ENCODE data around the gene OR2L8.

DNA sequence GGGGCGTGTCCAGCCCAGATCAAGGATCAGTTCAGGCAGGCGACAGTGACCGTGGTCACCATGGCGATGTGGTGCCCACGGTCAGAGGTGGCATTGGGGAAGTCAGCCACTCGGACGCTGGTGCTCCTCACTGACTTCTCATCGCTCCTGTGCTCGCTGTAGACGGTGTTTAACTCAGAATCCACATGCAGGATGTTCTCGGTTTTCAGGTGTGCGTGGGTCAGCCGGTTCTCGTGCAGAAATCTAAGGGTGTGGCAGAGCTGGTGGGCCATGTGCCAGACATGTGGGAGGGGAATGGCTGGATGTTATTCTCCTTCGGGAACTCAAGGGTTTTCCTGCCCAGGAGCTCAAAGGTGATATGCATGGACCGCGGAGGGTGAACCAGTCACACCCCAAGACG, 12.2 kb upstream of the OR2L8 start:
- TF ChIP-seq TCF7L2 (IDR thresholded peaks at IDR 0.05; ENCODE audit: low read depth, low read length) (no peak), POLR2A (conservative IDR thresholded peaks at IDR 0.05) (no peak), ZNF121 (CRISPR knock-in tag; conservative IDR thresholded peaks at IDR 0.05) (no peak), ZNF232 (CRISPR knock-in tag; IDR thresholded peaks at IDR 0.05) (no peak), SIRT6 (IDR thresholded peaks at IDR 0.05; ENCODE audit: low read depth, low read length) (no peak), TCF3 (CRISPR knock-in tag; IDR thresholded peaks at IDR 0.05) (no peak), GTF2F1 (IDR thresholded peaks at IDR 0.05; ENCODE audit: low read depth, low read length) (no peak)
- TF ChIP-seq, protein P1, sequence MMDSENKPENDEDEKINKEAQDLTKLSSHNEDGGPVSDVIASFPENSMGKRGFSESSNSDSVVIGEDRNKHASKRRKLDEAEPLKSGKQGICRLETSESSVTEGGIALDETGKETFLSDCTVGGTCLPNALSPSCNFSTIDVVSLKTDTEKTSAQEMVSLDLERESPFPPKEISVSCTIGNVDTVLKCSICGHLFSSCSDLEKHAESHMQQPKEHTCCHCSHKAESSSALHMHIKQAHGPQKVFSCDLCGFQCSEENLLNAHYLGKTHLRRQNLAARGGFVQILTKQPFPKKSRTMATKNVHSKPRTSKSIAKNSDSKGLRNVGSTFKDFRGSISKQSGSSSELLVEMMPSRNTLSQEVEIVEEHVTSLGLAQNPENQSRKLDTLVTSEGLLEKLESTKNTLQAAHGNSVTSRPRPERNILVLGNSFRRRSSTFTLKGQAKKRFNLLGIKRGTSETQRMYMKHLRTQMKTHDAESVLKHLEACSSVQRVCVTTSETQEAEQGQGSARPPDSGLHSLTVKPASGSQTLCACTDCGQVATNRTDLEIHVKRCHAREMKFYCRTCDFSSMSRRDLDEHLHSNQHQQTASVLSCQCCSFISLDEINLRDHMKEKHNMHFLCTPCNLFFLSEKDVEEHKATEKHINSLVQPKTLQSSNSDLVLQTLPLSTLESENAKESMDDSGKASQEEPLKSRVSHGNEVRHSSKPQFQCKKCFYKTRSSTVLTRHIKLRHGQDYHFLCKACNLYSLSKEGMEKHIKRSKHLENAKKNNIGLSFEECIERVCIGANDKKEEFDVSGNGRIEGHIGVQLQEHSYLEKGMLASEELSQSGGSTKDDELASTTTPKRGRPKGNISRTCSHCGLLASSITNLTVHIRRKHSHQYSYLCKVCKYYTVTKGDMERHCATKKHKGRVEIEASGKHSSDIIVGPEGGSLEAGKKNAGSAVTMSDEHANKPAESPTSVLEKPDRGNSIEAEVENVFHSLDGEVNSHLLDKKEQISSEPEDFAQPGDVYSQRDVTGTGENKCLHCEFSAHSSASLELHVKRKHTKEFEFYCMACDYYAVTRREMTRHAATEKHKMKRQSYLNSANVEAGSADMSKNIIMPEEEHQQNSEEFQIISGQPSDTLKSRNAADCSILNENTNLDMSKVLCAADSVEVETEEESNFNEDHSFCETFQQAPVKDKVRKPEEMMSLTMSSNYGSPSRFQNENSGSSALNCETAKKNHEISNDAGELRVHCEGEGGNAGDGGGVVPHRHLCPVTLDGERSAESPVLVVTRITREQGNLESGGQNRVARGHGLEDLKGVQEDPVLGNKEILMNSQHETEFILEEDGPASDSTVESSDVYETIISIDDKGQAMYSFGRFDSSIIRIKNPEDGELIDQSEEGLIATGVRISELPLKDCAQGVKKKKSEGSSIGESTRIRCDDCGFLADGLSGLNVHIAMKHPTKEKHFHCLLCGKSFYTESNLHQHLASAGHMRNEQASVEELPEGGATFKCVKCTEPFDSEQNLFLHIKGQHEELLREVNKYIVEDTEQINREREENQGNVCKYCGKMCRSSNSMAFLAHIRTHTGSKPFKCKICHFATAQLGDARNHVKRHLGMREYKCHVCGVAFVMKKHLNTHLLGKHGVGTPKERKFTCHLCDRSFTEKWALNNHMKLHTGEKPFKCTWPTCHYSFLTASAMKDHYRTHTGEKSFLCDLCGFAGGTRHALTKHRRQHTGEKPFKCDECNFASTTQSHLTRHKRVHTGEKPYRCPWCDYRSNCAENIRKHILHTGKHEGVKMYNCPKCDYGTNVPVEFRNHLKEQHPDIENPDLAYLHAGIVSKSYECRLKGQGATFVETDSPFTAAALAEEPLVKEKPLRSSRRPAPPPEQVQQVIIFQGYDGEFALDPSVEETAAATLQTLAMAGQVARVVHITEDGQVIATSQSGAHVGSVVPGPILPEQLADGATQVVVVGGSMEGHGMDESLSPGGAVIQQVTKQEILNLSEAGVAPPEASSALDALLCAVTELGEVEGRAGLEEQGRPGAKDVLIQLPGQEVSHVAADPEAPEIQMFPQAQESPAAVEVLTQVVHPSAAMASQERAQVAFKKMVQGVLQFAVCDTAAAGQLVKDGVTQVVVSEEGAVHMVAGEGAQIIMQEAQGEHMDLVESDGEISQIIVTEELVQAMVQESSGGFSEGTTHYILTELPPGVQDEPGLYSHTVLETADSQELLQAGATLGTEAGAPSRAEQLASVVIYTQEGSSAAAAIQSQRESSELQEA (IDR thresholded peaks at IDR 0.05; ENCODE audit: low read depth) = no peak
- TF ChIP-seq, protein P2, sequence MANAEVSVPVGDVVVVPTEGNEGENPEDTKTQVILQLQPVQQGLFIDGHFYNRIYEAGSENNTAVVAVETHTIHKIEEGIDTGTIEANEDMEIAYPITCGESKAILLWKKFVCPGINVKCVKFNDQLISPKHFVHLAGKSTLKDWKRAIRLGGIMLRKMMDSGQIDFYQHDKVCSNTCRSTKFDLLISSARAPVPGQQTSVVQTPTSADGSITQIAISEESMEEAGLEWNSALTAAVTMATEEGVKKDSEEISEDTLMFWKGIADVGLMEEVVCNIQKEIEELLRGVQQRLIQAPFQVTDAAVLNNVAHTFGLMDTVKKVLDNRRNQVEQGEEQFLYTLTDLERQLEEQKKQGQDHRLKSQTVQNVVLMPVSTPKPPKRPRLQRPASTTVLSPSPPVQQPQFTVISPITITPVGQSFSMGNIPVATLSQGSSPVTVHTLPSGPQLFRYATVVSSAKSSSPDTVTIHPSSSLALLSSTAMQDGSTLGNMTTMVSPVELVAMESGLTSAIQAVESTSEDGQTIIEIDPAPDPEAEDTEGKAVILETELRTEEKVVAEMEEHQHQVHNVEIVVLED (CRISPR knock-in tag; IDR thresholded peaks at IDR 0.05) = no peak
- TF ChIP-seq, protein P3, sequence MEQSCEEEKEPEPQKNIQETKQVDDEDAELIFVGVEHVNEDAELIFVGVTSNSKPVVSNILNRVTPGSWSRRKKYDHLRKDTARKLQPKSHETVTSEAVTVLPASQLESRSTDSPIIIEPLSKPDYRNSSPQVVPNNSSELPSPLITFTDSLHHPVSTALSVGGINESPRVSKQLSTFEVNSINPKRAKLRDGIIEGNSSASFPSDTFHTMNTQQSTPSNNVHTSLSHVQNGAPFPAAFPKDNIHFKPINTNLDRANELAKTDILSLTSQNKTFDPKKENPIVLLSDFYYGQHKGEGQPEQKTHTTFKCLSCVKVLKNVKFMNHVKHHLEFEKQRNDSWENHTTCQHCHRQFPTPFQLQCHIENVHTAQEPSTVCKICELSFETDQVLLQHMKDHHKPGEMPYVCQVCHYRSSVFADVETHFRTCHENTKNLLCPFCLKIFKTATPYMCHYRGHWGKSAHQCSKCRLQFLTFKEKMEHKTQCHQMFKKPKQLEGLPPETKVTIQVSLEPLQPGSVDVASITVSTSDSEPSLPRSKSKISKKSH (CRISPR knock-in tag; IDR thresholded peaks at IDR 0.05) = no peak
- TF ChIP-seq, protein P4, sequence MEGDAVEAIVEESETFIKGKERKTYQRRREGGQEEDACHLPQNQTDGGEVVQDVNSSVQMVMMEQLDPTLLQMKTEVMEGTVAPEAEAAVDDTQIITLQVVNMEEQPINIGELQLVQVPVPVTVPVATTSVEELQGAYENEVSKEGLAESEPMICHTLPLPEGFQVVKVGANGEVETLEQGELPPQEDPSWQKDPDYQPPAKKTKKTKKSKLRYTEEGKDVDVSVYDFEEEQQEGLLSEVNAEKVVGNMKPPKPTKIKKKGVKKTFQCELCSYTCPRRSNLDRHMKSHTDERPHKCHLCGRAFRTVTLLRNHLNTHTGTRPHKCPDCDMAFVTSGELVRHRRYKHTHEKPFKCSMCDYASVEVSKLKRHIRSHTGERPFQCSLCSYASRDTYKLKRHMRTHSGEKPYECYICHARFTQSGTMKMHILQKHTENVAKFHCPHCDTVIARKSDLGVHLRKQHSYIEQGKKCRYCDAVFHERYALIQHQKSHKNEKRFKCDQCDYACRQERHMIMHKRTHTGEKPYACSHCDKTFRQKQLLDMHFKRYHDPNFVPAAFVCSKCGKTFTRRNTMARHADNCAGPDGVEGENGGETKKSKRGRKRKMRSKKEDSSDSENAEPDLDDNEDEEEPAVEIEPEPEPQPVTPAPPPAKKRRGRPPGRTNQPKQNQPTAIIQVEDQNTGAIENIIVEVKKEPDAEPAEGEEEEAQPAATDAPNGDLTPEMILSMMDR (IDR thresholded peaks at IDR 0.05 in 2 of 3, conservative IDR thresholded peaks at IDR 0.05 in 1 of 3; ENCODE audit: insufficient read depth in 2 of 3, low read depth in 1 of 3, low read length in 3 of 3) = no peak

All from K562 (cell line).